IPS-18c (cell line): ENCODE data around the gene ZNF764.

Source experiments
- H3K4me3 ChIP-seq: 2 replicates; pipeline ENCODE4 v1.7.0; 2013; ENCODE audit warnings: low read depth, mild to moderate bottlenecking, low read length, moderate library complexity; ENCODE audit not compliant: insufficient read depth
- H3K9me3 ChIP-seq: one replicate; pipeline ENCODE4 v1.6.1; 2013; ENCODE audit warnings: mild to moderate bottlenecking, low read length, moderate library complexity; ENCODE audit not compliant: control insufficient read depth, insufficient read depth

The ZNF764 gene

GRCh38 chr16:30581457-30581856 lies 23.3 kb upstream of the ZNF764 start:
- Histone ChIP-seq H3K4me3 (no peak overlapping the region), H3K9me3 (no peaks in the 10 kb centered on the region)

GRCh38 chr16:30574678-30575077 lies 16.5 kb upstream of the ZNF764 start:
- no peak overlapping the region for H3K4me3 ChIP-seq
- no peaks in the 10 kb centered on the region for H3K9me3 ChIP-seq

DNA sequence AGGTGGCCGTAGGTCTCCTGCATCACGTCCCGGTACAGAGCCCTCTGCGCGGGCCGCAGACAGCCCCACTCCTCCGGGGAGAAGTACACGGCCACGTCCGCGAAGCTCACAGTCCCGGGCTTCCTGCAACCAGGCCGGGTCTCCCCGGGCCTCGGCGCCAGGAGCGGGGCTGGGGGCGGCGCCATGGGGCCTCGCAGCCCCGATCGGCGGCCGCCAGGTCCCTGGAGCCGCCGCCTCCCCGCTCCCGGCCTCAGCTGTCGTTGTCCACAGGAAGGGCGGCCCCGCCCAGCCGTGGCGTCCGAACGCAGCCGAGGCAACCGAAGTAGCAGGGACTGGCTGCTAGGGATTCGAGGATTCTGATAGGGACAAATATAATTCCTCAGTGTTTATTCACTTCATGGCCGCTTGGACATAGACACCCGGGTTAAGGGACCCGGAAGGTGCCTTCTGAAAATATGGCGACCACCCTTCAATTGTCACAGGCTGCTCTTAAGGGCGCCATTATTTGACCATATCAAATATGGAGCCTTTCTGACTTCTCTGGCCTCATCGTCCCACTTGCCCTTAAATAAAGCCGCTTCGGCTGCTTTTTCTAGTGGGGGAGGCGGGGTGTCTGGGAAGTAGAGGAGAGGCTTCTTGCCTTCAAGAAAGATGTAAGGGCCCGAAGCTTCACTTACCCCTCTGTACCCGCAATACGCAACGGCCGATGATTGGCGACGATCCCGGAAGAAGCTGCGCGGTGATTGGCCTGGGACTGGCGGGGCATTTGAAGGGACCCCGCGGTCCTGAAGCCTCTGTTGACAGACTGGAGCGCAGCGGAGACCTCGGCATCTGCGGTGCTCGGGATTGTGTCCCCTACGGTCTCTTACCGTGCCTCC lies 13.5 kb upstream of the ZNF764 start, which contains the start of gene ZNF688:
ZNF688 (minus strand) TSS at position 270 of the 878 bp plus-strand sequence; CDS start at position 185, 85 bp downstream.
- Histone ChIP-seq H3K9me3 (no peaks in the 10 kb centered on the region), H3K4me3 (peak within 1 kb of the TSS; percentile 70)

DNA sequence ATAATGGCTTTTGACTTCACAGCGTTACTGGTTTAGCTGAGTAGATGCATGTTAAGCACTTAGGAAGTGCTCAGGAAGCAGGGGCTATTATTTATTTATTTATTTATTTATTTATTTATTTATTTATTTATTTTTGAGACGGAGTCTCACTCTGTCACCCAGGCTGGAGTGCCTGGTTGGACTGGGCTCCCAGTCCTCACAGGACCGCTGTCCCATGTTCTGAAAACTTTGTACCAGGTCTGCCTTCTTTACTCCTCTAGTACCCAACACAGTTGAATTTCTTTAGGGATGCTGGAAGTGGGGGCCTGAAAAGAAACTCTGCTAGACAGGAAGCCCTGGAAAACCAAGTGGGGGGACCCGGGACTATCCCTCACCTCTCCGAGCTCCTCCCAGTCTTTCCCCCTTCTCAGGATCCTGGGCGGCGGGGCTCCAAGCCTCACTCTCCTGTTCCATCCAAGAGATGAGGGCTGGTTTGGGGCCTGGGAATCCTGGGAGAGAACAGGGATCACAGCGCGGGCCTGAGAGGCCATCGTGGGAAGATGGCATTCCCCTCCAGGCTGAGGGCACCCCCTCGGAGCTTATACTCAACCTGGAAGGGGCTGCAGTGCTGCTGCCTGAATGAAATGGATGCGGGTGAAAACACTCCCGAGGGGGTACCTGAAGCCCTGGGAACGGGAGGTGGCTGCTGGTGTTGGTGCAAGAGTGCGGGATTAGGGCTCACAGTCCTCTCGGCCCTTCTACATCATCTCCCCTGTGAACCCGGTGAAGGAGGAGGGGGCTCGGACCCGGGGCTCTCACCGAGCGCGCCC lies 12.7 kb upstream of the ZNF764 start:
- H3K9me3 ChIP-seq, result no peaks in the 10 kb centered on the region
- H3K4me3 ChIP-seq, result peak overlapping the region; percentile 70

DNA sequence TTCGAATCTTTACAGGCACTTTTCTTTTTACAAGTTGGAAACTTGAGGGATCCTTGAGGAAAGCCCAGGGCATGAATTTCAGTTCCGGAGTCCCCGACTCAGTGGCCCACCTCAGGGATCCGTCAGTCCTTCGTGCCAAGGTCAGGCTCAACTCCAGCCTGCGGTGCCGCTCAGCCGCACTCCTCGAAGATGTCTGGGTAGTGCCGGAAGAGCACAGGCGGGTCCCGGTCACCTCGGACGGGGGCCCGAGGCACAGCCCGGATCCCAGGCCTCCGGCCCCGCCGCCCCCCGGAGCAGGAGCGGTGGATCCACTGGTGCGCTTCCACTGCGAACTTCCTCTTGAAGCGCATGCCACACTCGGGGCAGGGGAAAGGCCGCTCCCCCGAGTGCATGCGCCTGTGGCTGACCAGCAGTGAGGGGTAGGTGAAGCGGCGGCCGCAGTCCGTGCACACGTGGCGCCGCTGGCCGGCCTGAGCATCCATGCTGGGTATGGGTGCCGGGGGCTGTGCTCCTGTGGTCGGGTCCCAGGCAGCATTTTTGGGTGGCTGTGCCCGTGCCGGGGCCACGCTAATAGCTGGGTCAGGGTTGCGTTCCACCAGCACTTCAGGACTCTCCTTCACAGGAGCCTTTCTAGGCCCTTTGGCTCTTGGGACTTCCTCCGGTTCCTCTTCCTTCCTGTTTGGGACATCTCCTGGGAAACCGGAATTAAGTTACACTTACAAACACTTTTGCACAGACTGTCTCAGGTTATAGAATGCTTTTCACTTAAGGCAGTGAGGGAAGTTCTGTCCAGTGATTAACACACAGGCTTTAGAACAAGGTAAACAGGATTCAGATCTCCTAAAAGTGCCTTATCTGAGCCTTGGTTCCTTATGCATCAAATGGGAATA lies 11.8 kb upstream of the ZNF764 start:
- H3K9me3 ChIP-seq, result no peaks in the 10 kb centered on the region
- H3K4me3 ChIP-seq, result no peak overlapping the region; the same call in 1 of the 2 replicates

- H3K9me3 ChIP-seq, result no peaks in the 10 kb centered on the region
- no peak overlapping the region for H3K4me3 ChIP-seq
These were observed 11.1 kb upstream of the ZNF764 start for GRCh38 chr16:30569281-30569680.

DNA sequence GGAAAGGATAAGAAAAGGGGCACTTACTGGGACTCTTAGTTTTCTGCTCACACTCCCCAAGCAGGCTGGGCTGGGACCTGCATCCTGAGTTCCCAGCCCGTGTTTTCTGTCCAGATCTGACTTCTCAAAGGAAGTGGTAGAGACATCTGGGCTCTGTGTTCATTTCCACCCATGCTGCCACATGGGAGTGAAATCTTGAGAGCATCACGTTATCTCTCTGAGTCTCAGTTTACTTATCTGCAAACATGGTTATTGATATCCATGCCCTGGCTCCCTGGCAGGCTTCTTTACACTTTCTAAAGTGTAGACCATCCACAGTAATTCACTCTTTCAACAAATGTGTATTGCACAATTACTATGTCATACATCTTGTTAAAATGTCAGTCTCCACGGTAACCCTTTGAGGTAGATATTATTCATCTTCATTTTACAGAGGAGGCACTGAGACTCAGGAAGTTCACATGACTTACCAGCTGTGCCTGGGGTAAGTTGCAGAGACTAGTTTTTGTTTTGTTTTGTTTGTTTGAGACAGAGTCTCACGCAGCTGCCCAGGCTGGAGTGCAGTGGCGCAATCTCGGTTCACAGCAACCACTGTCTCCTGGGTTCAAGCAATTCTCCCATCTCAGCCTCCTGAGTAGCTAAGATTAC lies 9.9 kb upstream of the ZNF764 start:
- H3K4me3 ChIP-seq, result no peak overlapping the region
- H3K9me3 ChIP-seq, result no peaks in the 10 kb centered on the region

GRCh38 chr16:30567160-30567990 lies 9.2 kb upstream of the ZNF764 start:
- no peak overlapping the region for H3K4me3 ChIP-seq
- no peaks in the 10 kb centered on the region for H3K9me3 ChIP-seq

DNA sequence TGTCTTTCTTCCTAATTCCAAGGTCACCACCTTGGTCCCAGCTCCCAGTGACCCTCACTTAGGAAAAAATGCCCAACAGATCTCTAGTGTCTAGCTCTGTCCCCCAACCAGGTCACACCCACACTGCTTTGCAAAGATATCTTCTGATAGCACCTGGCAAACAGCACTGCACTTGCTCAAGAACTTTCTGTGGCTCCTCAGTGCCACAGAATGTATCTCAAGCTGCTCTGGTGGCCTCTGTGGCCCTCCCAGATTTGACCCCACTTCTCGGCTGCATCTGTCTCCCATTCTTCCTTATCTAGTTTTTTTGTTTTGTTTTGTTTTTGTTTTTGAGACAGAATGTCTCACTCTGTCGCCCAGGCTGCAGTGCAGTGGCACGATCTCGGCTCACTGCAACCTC lies 8.4 kb upstream of the ZNF764 start:
- no peak overlapping the region for H3K4me3 ChIP-seq
- no peaks in the 10 kb centered on the region for H3K9me3 ChIP-seq

DNA sequence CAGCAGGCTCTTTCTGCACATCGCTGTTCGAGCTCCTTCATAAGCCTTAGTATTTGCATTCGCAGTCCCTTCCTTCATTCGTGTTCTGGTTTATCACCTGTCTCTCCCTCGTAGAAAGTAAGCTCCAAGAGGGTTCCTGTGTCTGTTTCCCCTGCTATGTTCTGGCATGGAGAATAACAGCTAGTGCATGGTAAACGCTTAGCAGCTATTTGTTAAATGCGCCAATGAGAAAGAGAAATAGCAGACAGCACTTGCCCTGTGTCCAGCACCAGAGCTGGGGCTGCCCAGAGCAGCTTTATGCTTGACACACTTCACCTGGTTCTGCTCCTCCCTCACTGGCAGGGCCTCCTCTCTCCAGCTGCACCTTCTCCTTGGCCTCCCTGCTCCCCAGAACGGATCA lies 7.8 kb upstream of the ZNF764 start:
- Histone ChIP-seq H3K4me3 (no peak overlapping the region), H3K9me3 (no peaks in the 10 kb centered on the region)

DNA sequence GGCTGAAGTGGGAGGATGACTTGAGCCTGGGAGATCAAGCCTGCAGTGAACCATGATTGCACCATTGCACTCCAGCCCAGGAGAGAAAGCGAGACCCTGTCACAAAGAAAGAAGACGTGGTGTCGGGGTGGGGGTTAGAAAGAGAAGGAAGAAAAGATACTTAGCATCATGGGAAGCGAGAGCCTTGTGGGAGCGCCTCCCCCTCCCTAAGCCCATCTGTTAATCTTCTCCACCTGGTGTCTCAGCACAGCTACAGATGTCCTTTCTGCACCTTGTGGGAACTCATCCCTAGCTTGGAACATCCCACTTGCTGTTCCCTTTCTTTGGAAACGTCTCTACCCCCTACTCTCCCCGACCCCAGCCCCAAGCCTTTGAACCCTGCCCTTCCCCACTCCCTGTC lies 7.4 kb upstream of the ZNF764 start:
- Histone ChIP-seq H3K9me3 (no peaks in the 10 kb centered on the region), H3K4me3 (no peak overlapping the region)

GRCh38 chr16:30562021-30562420 lies 3.8 kb upstream of the ZNF764 start:
- no peaks in the 10 kb centered on the region for H3K9me3 ChIP-seq
- H3K4me3 ChIP-seq, result no peak overlapping the region

DNA sequence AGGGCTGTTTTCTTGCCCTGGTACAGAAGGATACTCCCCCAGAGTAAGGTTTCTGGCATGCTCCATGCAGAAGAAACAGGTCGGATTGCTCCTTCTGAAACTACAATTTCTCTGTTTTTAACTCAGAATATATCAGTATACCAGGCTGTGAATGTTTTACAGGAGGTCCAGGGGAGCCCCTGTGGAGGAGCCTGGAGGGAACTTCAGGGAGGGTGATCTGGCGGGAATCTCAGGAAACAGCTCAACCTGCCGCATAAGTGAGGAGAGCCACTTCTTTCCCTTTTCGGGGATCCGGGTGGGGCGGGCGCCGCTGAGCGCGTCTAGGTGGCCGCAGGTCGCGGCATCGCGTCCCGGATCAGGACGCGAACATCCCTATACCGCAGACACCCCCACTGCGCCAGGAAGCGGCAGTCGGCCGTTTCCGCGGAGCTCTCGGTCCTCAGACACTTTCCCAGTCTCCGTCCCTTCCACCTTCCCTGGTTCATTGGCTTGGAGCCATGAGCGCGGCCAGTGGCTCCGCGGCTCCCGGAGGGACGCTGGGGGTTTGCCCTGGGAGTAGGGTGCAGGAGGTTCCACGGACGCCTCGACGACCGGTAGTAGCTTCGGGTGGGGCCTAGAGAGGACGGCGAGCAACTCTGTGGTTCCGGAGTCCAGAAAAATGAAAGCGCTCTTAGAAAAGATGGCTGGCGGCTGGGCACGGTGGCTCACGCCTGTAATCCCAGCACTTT lies 3.1 kb upstream of the ZNF764 start:
- no peaks in the 10 kb centered on the region for H3K9me3 ChIP-seq
- peak overlapping the region; percentile 6; the same call in 1 of the 2 replicates for H3K4me3 ChIP-seq

- Histone ChIP-seq H3K4me3 (no peak overlapping the region), H3K9me3 (no peaks in the 10 kb centered on the region)
These were observed 1.5 kb upstream of the ZNF764 start for GRCh38 chr16:30559690-30560089.

GRCh38 chr16:30558789-30559377 lies 709 bp upstream of the ZNF764 start:
- no peaks in the 10 kb centered on the region for H3K9me3 ChIP-seq
- H3K4me3 ChIP-seq, result peak overlapping the region; percentile 30; the same call in 1 of the 2 replicates
